ENCODE measurements around the gene PLCB1.

DNA sequence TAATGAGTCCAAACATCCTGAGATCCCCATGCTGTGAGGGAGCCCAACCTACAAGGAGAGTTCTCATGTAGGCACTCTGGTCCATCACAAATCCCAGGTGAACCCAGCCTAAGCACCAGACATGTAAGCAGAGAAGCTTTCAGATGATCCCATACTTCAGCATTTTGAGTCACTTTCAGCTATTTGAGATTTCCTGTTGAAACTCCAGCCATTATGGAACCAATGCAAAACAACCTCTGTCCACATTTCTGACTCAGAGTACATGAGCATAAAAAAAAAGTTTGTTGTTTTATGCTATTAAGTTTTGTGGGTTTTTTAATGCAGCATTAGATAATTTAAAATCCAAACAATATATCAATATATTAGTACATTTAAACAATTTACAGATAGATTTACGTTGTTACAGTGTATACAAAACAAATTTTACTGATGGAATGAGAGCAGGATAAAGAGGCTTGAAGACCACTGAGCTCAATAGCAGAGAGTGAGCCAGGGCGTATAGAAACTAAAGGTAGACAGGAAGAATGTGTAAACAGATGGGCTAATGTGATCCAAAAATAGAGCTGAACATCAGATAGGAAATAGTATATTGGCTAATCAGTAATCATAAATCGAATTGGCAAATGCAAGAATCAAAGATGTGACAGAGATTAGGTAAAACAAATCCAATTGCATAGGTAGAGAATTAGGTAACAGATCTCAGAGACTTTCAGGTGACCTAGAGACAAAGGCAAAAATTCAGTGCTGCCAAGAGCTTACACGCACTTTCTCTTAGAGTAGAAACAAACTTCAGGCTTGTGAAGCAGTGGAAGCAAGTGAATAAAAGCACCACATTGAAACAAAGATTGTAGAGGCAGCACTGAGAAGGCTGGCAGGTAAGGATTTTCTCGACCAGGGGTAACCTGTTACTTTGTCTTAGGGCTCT, 36.2 kb upstream of the PLCB1 start:
- no peak for TF ChIP-seq GATA2 (IDR thresholded peaks at IDR 0.05; ENCODE audit: low read depth, low read length)
- TF ChIP-seq GATA3 (IDR thresholded peaks at IDR 0.05; ENCODE audit: low read depth, low read length) = no peak
